Amniotic epithelial cell (primary cell): ENCODE measurements around the gene MAD1L1.
"Not testable (repeated sequence)": the region's sequence is repeated elsewhere in the genome, so short reads cannot be mapped to it uniquely, and the experiment has no call there.

Experiments used
- DNase-seq: peaks from one replicate; pipeline ENCODE4 v3.0.0-alpha.2; 2010; ENCODE audit warnings: low read depth

MAD1L1 gene

DNA sequence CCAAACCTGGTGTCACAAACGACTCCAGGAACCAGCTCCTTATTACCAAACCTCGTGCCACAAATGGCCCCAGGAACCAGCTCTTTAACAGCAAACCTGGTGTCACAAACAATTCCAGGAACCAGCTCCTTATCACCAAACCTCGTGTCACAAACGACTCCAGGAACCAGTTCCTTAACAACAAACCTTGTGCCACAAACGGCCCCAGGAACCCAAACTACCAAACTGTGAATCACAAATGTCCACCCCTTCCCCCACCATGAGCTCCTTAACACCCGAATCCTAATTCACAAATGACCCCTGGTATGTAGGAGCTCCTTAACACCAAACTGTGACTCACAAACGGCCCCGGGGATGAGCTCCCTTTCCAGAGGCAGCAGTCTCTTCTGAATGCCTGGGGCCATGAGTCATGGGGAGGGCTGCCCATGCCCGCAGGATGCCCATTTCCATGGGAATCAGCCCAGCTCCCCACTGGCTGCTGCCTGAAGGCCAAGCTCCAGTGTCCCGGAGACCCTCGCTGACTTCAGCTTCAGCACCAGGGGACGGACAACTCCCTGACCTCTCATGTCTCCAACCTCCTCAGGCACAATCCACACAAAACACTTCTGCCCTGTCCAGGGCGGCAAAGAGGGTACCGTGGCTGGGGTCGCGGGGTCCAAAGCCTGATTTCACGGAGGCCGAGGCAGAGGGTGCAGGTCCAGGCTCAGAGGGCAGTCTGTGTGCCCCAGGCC lies 349.5 kb downstream of the MAD1L1 start:
- DNase-seq, result peak; percentile 73

DNA sequence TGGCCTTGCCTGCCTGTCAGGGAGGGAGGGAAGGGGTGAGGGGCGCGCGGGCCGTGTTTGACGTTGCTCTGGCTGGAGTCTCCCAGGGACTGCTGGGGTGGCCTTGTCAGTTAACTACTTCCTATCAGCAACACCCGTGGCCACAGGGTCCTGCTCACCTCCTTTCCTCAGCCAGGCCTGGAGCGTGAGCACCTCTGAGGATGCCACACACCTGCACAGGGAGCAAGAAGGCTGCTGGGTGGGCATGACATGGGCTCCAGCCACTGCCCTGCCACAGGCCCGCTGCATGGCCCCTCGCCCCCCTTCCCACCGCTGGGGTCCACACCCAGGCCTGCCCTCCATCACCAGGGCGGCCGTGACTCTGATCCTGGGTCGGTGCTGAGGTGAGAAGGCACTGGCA lies 350.3 kb downstream of the MAD1L1 start:
- DNase-seq, result no peak

DNA sequence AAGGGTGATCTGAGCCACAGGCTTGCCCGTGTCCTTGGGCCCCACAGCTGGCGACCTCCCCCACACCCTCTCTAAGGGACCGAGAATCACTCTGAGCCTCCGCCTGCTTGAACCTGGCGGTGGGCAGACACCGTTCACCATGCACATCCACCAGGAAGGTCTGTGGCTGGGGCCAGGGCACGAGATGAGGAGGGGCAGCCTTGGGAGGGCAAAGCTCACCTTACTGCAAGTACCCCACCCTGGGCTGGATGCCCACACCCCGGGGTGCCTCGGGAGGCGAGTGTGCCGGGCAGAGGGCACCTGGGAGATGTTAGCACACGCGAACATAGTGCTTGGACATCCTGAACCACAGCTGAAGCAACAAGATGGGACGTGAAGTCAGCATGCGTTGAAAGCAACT lies 350.8 kb downstream of the MAD1L1 start:
- DNase-seq, result no peak

DNA sequence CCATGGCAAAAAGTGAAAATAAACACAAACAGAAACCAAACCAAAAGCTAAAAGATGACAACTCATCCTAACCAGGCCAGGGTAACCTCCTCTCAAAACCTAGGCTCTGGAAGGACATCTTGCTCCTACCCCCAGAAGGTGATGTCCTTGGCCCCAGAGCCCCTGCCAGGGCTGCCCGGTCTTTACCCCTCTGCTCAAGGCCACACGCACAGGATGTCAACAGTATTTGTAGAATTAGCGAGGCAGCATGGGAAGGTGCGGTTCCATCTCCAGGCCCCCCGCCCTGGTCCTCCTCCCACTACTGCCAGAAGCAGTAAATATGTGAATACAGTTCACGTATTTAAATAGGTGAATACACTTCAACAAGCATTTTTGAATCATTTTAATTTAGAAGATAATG lies 356.1 kb downstream of the MAD1L1 start:
- DNase-seq, result not testable (repeated sequence)

DNA sequence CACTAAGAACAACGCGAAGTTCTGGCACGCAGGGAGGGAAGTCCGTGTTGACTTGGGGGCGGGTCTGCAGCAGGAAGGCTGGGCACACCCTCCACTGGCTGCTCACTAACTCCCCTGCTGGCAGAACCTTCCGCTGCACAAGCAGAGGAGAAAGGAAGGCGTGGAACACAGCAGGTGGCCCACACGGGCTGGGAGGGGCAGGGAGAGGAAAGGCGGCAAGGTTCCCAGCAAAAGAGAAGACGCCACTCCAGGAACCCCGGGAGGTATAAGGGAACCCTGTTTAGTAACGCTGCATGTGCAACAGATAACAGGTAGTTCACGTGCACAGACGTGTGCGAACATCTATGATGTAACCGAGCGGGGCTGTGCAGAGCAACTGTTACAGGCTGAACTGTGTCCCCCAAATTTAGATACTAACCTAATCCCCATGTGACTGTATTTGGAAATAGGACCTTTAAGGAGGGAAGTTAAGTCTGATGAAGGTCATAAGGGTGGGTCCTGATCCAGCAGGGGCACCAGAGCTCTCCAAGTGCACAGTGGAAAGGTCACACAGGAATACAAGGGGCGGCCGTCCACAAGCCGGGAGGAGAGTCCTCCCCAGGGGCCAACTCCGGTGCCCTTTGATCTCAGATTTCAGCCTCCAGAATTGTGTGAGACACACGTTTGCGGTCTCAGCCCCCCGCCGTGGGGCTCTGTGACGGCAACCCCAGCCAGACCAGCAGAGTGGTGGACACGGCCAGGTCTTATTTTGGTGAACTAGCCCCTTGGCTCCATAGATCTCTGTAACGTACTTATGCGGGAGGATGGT lies 357.1 kb downstream of the MAD1L1 start:
- DNase-seq, result not testable (repeated sequence)

DNA sequence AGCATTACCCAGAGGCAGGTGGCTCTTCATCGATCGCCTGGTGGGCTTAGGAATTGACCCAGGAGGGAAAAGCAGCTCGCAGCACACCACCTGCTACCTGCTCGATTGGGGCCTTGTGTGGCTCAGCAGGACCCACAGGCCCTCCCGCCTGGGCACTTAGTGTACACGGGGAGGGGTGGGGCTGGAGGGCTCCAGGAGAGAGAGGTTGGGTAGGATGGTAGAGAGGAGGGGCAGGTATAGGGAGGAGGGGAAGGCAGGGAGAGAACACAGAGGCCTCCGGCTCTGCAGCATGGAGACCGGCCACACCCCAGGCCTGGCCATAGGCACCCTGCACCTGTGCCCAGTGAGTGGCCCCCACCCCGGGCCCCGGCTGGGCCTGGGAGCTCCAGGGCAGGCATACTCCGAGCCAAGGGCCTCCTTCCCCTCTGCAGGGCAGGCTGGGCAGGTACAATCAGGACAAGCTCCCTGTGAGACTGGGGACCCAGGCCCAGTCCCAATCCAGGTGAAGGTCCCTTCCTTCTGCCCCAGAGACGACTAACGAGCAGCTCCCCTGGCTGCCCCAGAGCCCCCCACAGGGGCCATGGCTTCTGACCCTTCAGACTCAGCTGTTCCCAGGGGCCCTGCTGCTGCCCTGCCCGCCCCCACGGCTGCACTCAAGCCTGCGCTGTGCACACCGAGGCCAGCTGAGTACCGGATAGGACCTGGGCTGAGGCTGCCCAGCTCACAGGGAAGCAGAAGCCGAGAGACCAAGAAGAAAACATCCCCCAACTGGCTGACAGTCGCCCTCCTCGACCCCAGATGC lies 358.0 kb downstream of the MAD1L1 start:
- DNase-seq, result not testable (repeated sequence)

DNA sequence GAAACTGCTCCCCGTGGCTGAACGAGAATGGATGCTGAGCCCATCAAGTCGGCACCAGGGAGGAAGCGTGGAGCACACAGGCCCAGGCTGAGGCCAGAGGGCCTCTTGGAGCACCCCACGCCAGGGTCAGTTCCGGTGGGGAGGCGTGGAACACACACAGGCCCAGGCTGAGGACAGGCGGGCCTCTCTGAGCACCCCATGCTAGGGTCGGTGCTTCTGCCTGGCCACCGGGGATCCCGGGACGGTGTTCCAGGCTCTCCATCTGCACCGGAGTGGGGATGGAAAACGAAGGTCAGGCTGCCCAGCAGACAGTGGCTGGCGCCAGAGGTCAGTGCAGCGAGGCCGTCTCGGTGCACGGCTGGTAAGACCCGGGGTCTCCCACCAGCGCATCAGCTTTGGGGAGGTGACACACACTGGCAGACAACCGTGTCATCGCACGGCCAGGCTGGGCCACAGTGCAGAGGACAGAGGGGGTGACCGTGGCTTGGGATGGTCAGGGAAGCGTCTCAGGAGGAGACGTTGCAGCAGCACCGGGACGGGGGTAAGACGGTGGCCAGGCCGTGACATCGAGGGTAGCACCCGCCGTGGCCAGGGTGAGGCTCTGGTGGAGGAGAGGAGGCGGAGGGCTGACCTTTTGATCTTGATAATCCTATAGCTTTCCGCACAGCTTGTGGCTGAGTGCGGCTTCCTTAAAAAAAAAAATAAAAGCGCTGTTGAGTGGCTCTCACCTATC lies 358.7 kb downstream of the MAD1L1 start:
- DNase-seq, result no peak

DNA sequence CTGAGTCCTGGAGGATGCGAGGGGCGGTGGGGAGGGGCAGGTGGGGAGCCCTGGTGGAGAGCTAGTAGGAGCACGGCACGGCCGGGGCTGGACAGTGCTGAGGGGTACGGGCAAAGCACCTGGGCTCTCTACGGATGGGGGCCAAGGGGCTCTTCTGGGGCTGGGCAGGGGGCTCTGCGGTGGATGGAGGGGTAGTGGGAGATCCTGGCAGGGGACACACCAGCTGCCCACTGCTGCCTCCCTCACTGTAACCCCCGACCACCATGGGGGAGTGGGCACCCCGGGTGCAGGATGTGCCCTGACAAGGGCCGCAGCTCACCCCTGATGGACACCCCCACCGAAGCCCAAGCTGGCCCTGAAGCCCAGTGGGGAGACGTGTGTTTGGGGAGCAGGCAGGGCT lies 359.3 kb downstream of the MAD1L1 start:
- DNase-seq, result no peak

DNA sequence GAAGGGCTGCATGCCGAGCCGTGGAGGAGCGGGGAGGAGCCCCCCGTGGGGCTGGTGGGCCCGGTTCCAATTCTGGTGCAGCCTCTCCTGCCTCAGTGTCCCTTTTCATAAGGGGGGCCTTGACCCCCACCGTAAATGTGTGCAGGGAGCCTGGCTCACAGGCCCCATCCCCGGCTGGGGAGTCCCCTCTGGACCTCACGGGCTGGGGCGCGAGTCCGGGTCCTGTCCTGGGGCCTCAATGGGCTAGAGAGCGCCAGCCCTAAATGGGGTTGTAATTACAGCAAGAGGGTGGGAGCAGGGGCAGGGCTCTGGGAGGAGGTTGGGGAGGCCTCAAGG lies 359.7 kb downstream of the MAD1L1 start:
- no peak for DNase-seq

DNA sequence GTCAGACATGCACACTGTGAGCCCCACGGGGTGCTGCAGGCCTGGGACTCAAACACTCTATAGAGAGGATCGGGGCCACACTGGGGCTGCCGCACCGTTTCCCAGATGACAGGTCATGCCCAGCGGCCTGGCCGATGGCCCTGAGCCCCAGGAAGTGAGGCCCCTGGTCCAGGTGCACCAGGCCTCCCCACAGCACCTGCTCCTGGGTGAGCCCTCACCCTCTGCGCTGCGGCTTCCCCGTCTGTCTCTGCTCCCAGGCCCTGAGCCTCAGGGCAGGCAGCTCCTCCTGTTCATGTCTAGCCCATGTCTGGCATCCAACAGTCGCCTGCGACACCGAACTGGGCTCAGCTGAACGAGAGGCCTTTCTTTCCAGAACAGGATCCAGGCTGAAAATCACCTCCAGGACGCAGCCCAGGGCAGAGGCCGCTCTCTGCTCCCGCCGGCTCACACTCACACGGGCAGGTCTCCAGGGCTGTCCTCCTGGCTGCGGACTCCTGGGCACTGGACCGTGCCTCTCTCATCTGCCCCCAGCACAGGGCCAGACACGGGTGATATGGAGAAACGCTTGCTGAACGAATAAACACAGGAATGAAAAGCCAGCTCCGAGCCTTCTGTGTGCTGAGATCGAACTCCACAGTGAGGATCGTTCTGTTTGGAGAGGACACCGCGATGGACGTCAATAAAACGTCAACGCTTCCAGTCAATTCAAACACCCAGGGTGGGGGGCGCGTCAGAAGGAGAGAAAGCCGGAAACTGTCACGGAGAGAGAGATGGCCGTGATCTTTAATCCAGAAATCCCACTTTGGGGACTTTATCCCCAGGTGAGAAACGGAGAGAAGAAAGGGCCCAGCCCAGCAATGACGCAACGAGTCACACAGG lies 360.3 kb downstream of the MAD1L1 start:
- DNase-seq, result no peak

DNA sequence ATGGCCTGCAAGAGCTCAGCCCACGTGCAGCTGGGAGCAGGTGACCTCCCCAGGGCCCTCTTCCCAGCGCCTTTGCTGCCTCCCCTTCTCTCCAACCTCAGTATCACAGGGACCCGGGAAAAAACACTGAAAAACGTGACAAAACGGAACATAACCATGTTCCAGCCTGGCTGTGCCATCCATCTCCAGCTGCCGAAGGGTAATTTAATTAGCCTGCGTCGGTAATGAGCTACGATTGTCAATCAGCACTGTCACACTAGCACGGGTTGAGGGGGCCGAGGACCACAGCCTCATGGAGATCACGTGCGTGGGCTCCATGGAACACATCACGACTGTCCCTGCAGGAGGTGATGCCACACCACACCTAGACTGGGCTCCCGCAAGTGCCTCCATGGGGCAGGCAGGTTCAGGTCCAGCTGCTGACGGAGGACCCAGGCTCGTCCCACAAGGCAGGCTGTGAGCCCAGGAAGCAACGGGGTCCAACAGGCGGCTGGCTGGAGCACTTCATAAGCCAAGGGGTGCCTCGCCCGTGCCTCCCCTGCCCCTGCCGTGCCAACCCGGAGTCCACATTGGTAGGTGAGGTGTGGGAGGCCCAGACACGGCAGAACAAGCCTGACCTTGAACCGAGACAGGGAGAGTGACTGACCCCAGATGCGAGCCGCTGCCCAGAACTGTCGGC lies 363.2 kb downstream of the MAD1L1 start:
- no peak for DNase-seq

DNA sequence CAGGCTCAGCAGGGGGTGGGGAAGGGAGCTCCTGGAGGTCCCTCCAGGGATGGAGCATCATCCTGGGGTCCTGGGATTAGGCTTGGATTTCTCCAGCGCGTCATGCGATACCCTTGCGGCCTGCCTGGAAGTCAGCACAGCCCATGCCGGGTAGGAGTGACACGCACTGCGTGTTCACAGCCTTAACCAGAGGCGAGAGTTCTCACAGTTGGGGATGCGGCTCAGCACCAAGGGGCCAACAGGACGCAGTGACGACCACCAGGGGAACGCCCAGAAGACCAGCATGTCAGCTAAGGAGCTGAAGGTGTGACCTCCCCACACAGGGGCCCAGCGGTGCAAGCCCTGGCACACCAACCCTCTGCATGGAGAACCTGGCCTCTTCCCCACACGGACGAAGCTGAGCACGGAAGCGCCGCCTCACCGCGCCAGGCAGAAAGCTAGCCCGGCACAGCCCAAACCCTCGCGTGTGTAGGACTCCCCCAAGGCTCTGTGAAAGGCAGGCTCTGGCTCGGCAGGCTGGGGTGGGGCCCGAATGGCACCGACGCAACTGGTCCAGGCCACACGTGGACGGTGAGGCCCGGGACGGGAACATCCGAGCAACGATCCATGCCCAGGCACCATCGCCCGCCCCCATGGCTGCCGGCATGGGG lies 364.1 kb downstream of the MAD1L1 start:
- DNase-seq, result no peak

DNA sequence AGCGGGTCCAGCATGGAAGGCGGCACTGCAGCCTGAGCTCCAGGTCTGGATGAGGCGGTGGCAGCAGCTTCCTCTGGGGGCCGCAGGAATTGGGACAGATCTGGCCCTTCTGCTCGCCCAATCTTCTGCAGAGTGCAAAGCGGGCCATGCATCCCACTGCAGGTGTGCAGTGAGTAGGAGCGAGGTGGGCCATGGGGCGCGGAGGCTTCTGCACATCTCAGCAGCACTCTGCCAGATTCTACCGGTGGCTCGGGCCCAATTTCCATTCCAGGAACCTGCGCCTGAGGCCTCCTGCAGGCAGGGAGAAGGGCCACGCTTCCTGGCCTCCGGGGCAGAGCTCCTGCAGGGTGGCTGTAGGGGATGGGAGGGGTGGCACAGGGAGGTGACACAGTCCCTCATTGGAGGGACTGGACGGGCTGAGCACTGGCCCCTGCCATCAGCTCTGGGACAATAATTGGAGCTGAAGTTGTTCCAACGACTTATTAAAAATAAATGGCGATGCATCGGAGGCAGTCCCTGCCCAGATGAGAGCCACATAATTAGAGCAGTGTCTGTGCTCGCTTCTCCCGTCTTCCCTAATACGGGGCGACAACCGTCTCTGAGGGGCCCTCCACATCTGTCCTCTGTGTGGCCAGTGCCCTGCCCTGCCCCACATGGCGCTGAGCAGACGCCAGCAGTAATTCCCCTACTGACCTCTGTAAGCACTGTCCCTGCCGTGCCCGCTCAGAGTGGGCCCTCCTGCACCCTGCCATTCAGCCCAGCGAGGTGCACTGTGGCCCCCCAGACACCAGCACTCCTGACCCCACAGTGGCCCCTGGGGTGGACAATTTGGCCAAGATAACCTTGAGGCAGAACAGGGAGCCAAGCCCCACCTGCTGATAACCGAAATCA lies 365.1 kb downstream of the MAD1L1 start:
- DNase-seq, result no peak

DNA sequence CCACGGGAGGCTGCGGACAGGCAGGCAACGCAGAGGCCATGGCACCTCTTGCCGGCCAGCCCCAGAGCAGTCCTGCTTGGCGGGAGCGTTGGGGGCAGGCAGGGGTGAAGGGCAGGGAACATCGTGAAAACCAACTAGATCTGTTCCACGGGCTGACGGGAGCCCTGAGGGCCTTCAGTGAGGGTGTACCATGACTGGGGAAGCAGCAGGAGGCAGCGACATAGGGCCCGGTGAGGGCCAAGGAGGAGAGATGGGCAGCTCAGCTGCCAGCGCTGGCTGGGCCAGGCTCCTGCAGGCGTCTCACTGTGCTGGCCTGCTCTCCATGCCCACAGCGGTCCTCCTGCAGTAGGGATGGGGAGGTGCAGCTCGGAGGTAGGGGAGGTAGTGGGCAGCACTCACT lies 366.1 kb downstream of the MAD1L1 start:
- DNase-seq, result no peak

DNA sequence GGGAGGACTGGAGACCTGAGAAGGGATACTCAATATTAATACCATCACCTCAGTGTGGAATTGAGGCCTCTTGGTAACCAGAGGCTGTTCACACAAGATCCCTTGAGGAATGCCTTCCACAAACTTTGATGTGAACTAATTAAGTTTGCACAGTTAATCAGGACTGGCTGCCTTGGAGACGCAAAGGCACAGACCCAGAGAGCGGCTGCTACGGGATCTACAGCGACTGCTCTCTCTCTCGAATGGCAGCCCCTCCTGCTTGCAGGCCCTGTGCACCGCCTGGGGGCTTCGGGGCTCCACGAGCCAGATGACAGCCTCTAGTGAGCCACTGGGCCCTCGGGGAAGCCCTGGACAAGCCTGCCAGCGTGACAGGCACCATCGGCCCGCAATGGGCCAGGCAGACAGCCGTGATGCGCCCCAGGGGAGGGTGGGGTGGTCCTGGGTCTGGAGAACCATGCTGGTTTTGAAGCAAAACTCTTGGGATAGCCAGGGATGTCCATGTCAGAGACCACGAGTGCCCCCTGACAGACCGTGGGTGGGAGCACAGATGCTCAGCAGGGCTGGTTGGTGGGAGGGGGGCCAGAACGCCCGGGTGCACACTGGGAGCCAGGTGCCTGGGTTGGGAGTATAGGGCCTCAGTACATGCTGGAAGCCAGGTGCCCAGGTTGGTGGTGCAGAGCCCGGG lies 367.0 kb downstream of the MAD1L1 start:
- no peak for DNase-seq

DNA sequence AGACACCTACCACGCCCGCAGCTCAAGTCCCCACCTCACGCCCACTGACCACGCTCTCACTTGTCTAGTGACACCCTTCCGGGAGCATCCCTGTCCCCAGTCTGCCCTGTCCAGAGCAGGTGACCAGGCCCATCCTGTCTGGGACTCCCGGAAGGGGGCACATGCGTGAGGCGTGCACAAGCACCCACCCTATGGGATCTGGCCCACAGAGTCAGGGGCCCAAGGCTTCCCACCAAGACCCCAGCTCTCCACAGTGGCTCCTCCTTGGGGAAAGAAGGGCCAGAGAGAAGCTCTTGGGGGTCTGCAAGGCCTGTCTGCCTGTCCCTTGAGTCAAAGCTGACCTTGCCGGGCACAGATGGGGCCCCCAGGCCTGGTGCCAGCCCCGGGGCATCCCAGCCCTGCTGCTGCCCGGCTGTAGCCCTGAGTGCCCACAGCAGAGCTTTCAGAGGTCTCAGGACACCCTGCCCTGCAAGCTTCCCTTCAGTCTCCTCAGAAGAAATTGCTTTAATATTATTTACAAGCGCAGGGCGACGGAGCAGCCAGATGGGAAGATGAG lies 367.7 kb downstream of the MAD1L1 start:
- no peak for DNase-seq

DNA sequence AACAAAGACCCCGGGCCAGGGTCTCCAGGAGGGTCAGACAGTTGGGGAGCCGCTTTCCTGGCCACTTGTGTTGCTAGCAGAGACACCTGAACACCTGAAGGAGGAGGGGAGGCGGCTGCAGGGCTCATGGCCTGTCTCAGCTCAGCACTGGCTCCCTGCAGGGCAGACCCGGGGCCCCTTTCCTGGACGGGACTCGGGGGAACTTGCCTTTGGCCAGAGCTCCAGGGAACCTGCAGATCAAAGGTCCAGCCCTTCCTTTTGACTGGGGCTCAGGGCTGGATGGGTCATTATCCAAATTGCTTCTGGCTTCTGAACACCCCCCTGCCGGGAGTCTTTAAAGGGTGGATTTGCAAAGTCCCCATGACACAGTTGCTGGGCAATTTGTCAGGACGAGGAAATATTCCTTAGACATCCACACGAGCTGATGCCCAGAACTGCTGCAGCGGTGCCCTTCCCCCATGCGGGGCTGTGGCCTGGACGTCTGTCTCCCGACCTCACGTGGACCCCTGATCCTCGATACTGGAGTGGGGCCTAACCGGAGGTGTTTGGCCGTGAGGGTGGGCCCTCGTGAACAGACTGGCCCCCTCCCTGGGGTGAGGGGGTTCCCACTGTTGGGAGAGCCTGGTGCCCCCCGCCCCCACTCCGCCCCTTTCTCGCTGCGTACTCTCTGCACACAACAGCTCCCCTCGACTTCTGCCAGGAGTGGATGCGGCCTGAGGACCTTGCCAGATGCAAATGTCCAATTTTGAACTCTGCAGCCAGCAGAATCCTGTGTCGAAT lies 368.4 kb downstream of the MAD1L1 start:
- no peak for DNase-seq
